8988T (cell line): Measurements from ENCODE around the gene CNGB1.
"Not testable (repeated sequence)": the region's sequence is repeated elsewhere in the genome, so short reads cannot be mapped to it uniquely, and the experiment has no call there.

Source experiments
- DNase-seq: peaks from one replicate; pipeline ENCODE4 v3.0.0; 2011

The CNGB1 gene

DNA sequence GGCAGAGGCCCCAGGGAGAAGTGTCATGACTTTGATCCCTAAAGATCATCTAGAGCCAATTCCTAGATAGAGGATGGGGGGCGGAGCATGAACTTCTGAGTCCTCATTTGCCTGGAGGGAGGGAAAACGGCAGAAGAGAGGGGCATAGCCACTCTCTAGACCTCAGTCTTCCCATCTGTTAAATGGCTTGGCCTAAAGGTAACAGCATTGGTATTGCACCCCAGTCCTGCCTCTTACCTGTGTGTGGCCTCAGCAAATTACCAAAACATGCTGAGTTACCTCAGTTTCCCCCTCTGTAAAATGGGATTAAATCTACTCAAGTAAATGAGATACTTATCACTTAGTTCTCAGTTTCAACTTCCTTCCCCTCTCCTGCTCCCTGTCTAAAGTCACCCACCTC, 47.5 kb downstream of the CNGB1 start:
- DNase-seq: no peak

GRCh38 chr16:57920880-57921229, 50.1 kb downstream of the CNGB1 start:
- no peak for DNase-seq

DNA sequence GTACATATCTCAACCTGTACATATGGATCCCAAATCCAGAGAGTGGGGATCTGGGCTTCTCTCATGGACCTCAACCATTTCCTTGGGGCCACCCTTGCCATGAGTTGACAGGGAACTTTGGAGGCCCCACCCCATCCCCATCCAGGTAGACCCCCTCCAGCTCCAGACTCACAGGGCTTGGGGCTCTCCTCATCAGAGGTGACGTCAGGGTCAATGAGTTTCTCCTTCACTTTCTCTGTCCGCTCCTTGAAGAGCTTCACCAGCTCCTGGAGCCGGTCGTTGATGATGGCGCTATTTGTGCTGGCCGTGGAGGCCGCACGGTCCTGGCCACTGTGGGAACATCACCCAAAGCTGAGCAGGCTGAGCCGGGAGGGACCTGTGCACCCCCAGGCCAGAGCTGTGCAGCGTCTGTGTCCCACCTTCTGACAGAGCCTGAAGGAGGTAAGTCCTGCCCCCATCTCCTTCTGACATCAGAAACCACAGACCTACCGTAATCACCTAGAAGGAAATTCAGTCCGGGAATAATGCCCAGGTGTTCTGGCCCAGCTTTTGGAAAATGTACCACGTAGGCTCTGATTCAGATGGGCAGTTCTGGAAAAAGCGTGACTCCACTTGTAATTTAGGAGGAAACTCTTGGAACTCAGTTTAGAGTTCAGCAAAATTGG, 50.6 kb downstream of the CNGB1 start:
- DNase-seq: no peak

DNA sequence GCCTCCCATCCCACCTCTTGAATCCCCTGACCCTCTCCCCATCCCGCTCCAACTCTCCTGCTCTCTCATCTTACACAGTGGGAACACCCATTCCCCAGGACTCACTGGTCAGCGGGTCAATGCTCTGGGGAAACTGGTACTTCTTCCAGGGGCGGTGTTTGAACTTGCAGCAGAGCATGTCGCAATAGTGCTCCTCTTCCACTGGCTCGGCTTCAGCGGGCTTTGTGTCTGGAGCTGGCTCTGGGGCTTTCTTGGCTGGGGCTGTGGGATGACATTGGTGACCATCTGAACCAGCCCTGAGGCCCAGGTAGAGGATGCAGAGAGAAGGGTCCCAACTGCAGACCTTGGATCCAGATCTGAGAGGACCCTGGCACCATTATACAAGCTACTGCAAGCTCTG, 51.9 kb downstream of the CNGB1 start:
- no peak for DNase-seq

- DNase-seq: no peak
Measured at GRCh38 chr16:57918444-57918843, 52.5 kb downstream of the CNGB1 start.

DNA sequence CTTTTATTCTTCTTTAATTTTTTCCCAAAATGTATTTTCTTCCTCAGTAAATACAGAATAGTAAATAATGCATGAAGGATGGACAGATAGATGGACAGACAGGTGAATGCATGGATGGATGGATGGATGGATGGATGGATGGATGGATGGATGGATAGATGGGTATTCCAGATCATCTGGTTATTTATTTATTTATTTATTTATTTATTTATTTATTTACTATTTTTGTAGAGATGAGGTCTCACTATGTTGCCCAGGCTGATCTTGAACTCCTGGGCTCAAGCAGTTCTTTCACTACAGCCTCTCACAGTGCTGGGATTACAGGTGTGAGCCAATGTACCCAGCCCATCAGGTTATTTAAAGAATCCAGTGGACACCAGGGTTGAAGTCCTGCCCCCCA, 53.0 kb downstream of the CNGB1 start:
- not testable (repeated sequence) for DNase-seq

DNA sequence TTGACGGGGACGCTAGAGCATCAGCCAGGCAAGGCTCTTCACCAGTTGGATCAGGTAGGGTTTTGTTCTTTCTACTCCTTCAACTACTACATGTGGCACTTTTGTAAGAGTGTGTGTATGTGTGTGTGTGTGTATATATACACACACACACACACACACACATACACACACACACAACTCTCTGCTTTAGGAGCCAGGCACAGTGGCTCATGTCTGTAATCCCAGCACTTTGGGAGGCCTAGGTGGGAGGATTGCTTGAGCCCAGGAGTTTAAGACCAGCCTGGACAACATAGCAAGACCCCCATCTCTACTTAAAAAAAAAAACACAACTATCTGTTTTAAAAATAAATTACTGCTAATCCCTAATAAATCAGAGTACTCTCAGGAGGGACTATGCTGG, 53.4 kb downstream of the CNGB1 start:
- not testable (repeated sequence) for DNase-seq

DNA sequence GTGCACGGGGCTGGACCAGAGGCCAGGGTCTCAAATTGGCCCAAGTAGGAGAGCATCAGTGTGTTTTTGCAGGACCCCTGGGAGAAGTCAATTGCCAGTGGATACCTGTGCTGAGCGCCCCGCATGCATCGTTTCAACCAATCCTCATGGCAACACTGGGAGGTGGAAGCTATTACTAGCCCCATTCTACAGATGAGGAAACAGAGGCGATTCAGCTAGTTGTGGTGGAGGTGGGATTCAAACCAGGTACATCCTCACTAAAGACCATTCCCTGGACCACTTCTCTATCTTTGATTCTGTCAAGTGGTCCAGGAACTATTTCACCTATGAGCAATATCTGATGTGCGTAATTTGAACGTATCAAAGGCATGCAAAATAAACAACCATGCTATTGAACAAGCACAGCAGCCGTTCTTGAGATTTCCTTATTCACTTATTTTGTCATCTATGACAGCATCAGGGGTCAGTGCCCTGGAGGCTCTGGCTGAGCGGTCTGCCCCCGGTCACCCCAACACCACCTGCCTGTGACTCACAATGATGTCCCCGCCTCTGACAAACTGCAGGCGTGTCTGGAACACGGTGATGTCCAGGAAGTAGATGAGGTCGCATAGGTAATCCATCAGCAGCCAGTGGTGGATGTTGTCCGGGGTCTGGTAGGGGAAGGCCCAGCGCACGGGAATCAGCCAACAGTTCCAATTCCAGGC, 54.0 kb downstream of the CNGB1 start:
- DNase-seq: no peak

DNA sequence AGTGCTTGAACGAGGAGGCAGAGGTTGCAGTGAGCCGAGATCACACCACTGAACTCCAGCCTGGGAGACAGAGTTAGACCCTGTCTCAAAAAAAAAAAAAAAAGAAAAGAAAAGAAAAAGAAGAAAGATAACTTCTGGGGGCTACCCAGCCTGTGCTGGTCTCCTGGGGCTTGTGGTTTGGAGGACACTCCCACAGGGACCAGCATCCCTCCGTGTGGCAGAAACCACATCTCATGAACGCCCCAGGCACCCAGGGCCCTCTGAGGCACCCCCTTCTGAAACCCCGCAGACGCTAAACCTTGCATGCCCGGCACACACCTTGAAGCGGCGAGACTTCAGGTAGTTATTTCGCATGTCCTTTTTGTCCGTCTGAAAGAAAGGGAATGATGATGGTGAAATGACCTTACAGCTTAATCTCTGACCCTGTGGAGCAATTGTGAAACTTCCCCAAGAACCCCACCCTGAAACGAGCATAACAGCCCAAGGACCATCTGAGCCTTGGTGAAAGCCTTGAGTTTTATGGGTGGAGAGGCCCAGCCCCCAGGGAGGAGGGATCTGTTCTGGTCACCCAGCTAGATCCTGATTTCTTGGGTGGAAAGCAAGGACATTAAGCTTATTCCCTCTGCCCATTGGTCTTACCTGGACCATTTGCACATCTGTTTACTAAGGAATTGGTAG, 55.0 kb downstream of the CNGB1 start:
- DNase-seq: no peak

DNA sequence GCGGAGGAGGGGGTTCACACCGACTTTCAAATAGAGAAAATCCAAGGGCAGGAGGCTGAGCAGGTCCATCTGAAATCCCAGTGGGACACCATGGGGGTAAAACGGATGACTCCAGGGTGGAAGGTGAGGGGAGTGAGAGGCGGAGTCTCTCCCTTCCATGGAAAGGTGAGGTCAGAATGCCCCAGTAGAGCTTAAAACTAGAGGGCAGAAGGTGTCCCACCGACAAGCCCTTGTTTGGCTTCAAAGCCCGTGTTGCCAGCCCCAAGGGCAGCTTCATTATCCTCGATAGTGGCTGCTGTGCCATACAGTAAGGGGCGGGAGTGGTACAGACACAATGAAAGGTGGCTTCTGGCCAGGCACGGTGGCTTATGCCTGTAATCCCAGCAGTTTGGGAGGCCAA, 55.7 kb downstream of the CNGB1 start:
- no peak for DNase-seq

DNA sequence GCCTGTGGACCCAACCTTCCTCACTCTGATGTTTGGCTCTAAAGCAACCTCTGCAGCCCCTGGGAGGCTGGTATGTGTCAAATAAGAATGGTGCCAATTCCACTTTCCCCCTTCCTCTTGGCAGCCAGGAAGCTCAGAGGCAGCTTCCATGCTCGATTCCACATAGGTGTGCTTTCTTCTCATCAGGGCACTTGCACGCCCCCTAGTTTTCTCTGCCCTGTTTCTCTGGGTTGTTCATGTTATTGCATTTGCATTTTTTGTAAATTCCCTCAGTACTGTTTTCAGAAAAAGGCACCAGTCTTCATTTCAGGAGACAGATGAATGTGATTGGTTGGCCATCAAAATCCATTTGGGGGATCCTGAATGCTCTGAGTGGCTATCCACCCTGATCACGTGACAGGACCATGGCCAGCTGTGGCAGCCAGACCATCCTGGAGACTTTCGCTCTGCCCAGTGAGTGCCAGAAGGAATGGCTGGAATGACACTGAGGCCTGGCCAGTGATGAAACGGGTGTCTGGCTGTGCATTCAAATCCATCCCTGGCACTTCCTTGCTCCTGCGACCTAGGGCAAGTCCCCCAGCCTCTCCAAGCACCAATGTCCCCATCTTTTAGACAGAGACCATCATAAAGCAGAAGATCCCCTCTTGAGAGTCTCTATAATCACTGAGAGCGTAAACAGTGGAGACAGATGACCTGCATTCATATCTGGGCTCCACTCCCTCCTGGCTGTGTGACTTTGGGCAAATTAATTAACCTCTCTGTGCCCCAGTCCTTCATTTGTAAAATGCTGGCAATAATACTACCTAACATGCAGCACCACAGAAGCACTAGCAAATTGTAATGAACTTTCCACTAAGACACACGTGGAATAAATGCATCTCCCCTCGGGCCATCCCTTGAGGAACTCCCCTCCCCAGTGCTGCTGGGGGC, 56.4 kb downstream of the CNGB1 start:
- DNase-seq: no peak

- no peak for DNase-seq
Measured at GRCh38 chr16:57912529-57913260, 58.2 kb downstream of the CNGB1 start.

DNA sequence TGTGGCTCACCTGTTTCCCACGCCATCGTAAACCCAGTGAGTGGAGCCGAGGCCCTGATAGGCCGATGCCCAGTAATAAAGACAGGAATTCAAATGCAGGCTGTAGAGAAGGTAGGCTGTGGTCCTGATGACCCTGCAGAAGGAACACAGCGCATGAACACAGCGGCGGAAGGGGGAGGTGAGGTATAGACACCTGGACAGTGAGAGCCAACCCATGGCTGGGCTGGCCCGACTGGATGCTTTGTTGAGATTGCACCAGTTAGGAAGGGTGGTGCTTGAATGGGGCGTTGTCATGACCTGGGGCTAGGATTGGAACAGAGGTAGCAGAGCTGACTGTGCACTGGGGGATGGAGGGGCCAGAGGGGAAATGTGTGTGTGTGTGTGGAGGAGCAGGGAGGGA, 59.2 kb downstream of the CNGB1 start:
- DNase-seq: no peak

DNA sequence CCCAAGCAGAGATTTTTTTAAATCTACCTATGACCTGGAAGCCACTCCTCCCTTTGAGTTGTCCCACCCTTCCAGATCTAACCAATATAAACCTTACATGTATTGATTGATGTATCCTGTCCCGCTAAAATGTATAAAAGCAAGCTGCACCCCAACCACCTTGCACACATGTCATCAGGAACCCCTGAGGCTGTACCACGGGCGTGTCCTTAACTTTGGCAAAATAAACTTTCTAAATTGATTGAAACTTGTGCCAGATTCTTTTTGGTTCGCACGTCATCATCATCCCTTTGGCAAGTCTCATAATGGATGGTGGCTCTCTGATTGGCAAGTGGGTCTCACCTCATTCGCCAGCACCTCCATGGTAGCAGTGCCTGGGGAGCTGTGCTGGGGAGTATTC, 60.2 kb downstream of the CNGB1 start:
- DNase-seq: no peak

DNA sequence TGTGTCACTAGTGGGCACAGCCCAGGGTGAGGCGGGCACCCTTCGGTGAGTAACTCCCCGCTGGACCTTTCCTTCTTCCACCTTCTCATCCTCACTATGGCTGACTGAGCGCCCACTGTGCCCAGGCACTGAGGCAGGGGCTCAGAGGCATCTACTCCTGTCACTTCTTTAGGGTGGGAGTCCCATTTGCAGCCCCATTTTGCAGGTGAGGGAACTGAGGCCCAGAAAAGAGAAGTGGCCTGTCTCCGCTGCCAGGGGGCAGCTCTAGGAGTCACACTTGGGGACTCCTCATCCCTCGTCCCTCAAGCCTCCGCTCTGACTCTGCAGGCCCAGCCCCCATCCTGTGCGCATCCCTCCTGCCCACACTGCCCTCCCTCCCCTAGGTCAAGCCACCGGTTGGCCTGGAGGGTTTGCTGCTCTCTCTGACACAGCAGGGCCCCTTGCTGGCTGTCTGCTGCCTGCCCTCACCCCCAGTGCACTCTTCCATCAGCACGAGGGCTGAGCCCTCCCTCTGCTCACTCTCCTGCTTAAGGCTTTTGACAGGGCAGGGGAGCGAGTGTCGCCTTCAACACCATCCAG, 62.4 kb downstream of the CNGB1 start:
- no peak for DNase-seq

- no peak for DNase-seq
Measured at GRCh38 chr16:57906382-57907316, 64.3 kb downstream of the CNGB1 start.

GRCh38 chr16:57904101-57904500, 66.8 kb downstream of the CNGB1 start:
- DNase-seq: no peak

GRCh38 chr16:57903656-57904055, 67.3 kb downstream of the CNGB1 start:
- DNase-seq: no peak

DNA sequence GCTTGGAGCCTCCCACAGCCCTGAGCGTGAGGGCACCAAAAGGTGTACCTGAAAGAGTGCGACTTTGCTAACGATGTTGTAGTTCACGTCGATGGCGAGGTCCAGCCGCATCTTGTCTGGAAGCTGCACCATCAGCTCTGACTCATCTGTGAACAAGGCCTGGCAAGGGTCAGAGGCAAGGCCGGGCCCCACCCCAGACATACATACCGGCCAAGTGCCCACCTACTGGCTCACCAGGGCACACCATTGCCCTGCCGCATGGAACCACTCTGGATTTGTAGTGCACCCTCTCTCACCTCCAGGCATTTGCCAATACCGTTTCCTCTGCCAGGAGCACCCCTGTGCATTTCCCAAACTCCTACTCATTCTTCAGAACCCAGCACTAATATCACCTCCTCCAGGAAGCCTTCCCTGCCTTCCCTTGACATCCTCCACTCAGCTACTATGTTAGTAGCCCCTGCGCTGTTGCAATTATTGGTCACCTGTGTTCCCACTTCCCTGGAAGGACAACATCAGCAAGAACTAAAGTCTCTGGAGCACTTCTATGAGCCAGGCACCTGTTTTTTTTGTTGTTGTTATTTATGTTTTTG, 69.4 kb downstream of the CNGB1 start:
- DNase-seq: no peak

DNA sequence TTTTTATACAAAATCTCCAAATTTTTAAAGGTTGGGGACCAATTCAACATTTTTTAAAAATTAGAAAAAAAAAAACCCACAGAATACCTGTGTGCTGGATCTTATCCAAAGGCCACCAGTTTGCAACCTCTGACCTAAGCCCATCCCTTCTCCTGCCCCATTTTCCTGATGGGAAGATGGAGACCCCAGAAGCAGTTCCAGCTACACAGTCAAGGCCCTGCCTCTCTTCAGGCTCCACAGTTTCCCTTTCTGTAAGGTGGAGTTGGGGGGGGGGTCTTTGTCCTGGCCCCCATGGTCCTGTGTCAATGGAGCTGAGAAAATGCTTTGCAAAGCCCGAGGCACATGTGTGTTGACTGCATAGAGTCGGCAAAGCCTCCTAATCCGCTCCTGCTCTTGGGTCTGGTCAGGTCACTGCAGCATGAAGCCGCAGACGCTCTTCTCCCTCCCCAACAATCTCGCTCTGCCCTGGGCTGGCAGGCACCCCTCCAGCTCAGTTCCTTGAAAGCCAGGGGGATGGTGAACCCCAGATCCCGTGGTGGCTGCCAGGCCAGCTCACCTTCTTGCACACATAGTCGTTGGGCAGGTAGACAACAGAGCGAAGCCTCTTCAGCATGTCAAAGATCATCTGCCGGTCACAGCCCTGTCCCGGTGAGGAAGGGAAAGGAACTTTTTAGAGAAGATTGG, 70.0 kb downstream of the CNGB1 start:
- no peak for DNase-seq
